Gastrocnemius medialis (tissue), 4 donors: ENCODE data around the gene DNTTIP2.

Experiments
- POLR2A ChIP-seq, 2 donors: fragments of 450-650 bp; IDR thresholded peaks; one replicate each; pipeline ENCODE4 v1.6.1; 2017; ENCODE audit warnings: antibody characterized with exemption in 2 of 2, mild to moderate bottlenecking in 2 of 2, moderate library complexity in 2 of 2
- TF ChIP-seq, protein P1 (sequence below), 5 experiments: fragments of 450-650 bp in 3 of 5; fragments of 200-600 bp in 2 of 5; sonication (generic) in 2 of 5; IDR thresholded peaks in 4 of 5; conservative IDR thresholded peaks in 1 of 5; 1 replicate in 4 of 5; 2 replicates in 1 of 5; pipeline ENCODE4 v1.5.1; 2016 to 2019; ENCODE audit warnings: antibody characterized with exemption in 5 of 5, mild to moderate bottlenecking in 3 of 5, moderate library complexity in 3 of 5

DNA sequence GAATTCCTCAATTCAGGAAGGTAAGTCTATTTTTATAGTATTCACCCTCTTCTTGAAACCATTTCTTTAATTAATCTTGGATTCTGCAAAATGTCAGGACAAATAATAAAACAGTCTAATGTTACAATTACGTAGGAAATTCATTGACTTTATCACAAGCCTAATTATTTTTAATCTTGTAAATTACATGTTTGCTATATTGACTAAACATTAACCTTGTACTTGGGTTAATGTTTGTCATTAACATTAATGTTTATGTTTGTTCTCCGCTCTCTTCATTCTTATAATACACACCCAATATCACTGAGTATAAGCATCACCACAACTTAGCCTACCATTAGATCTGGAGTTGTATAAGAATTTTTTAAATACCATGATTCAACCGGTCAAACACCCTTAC, 27.5 kb upstream of the DNTTIP2 start:
- TF ChIP-seq, protein P1, sequence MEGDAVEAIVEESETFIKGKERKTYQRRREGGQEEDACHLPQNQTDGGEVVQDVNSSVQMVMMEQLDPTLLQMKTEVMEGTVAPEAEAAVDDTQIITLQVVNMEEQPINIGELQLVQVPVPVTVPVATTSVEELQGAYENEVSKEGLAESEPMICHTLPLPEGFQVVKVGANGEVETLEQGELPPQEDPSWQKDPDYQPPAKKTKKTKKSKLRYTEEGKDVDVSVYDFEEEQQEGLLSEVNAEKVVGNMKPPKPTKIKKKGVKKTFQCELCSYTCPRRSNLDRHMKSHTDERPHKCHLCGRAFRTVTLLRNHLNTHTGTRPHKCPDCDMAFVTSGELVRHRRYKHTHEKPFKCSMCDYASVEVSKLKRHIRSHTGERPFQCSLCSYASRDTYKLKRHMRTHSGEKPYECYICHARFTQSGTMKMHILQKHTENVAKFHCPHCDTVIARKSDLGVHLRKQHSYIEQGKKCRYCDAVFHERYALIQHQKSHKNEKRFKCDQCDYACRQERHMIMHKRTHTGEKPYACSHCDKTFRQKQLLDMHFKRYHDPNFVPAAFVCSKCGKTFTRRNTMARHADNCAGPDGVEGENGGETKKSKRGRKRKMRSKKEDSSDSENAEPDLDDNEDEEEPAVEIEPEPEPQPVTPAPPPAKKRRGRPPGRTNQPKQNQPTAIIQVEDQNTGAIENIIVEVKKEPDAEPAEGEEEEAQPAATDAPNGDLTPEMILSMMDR (IDR thresholded peaks at IDR 0.05 in 4 of 5, conservative IDR thresholded peaks at IDR 0.05 in 1 of 5) = no peak
- TF ChIP-seq POLR2A (IDR thresholded peaks at IDR 0.05) = no peak
